PC-3 (cell line): ENCODE measurements around the gene MIP.

ENCODE experiments used
- CTCF ChIP-seq: fragments of 300-600 bp; sonication (generic); conservative IDR thresholded peaks from 2 replicates; pipeline ENCODE4 v1.5.1; 2017; ENCODE audit warnings: antibody characterized with exemption, low read depth, mild to moderate bottlenecking, low read length
- EZH2phosphoT487 ChIP-seq: fragments of 300-600 bp; sonication (generic); IDR thresholded peaks from 2 replicates; pipeline ENCODE4 v1.6.1; 2018; ENCODE audit warnings: mild to moderate bottlenecking, antibody characterized with exemption, low read length, borderline replicate concordance

GRCh38 chr12:56454557-56454956, at the start of gene MIP:
- no peak for TF ChIP-seq CTCF
- TF ChIP-seq EZH2phosphoT487: no peak
